A673 (cell line): ENCODE data around the gene ZNF488.

Experiments used
- CTCF ChIP-seq: fragments of 300-800, 200-600 bp; sonication (generic); conservative IDR thresholded peaks from 2 replicates; pipeline ENCODE4 v1.5.1; 2017; ENCODE audit warnings: low read depth, mild to moderate bottlenecking, antibody characterized with exemption, low read length, moderate library complexity, mixed read lengths
- EZH2 ChIP-seq: fragments of 200-600 bp; sonication (generic); IDR thresholded peaks from 2 replicates; pipeline ENCODE4 v1.6.1; 2017; ENCODE audit warnings: borderline replicate concordance, low read depth, mild to moderate bottlenecking, mixed read lengths, antibody characterized with exemption, low read length; ENCODE audit not compliant: poor library complexity, severe bottlenecking

DNA sequence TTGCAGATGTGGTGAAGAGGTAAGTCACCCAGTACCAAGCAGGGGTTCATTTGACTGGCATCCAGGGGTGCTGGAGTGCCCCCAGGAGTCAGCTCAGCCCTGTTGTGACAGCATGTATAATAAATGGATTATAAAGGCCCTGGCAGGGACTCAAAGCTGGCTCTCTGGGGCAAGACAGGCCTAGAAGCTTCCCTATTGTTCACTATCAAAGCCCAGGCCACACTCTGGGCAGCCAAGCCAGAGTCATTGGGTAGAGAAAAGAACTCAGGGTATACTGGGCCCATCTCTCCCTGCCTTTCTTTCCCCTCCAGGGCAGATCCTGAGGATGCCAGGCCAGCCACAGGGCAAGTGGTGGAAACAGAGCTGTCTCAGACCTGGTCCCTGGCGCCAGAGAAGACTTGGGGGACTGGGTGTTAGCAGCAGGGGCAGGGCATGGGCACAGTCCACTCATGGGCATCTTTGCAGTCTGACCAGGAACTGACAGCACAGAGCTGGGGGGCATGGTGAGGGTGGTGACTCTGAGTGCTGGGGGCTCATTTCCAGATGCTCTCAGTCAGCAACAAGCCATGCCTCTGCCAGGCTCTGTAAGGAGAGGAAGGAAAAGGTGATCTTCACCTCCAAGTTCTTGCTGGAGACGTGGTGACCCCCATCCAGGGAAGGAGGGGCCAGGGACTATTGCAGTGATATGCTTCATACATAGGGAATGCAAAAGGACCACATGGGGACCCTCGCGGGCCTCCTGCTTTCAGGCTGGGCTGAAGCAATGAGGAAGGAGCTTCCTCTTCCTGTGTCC lies 24.3 kb downstream of the ZNF488 start:
- TF ChIP-seq CTCF (no peak), EZH2 (no peak)
